Stimulated activated effector memory CD8-positive, alpha-beta T cell treated with anti-CD3 and anti-CD28 coated beads, Interleukin-12 subunit alpha, Interleukin-12 subunit beta, amount 100 ng/mL, for 72 hours (primary cell): ENCODE results near the gene CLPTM1L.

ENCODE experiments used
- ATAC-seq: fragments of 150-1000 bp; cut with Tn5 transposase; 2 replicates; pipeline ENCODE4 v1.10.0; 2021
- DNase-seq, 2 donors: peaks; one replicate each; pipeline ENCODE4 v3.0.0; 2021 to 2022; ENCODE audit warnings: low spot score in 2 of 2
- H3K27ac Mint-ChIP-seq: one replicate; pipeline ENCODE4 v1.8.0; 2022; ENCODE audit warnings: mild to moderate bottlenecking, mixed read lengths
- H3K36me3 Mint-ChIP-seq: one replicate; pipeline ENCODE4 v1.8.0; 2022; ENCODE audit warnings: mild to moderate bottlenecking, mixed read lengths
- H3K4me1 Mint-ChIP-seq: one replicate; pipeline ENCODE4 v1.8.0; 2022; ENCODE audit warnings: mixed read lengths
- H3K4me3 Mint-ChIP-seq: one replicate; pipeline ENCODE4 v1.8.0; 2022; ENCODE audit warnings: mild to moderate bottlenecking, mixed read lengths
- H3K9me3 Mint-ChIP-seq: one replicate; pipeline ENCODE4 v1.8.0; 2022; ENCODE audit warnings: mixed read lengths

CLPTM1L gene

GRCh38 chr5:1270933-1271914, 73.7 kb downstream of the CLPTM1L start:
- no peak for ATAC-seq
- H3K27ac Mint-ChIP-seq = no peak overlapping the region

DNA sequence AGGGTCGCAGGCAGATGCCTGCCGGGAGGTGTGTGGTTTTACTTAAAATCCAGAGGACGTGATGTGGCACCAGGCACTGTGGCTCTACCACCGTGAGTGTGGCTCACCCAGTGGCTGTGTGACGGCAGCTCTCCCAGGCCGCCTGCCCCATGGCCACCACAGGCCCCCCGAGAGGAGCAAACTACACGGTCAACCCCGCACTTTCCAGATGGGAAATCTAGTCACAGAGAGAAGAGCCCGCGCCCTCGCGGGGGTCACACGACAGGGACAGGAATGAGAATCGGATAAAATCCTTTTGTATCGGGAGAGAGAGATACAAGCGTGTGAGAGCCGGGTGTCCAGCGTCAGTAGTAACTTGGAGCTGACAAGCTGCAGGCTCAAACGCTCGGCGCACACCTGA, 74.5 kb downstream of the CLPTM1L start:
- no peak overlapping the region for H3K27ac Mint-ChIP-seq
- no peak for ATAC-seq
- H3K36me3 Mint-ChIP-seq = no peaks in the 10 kb centered on the region
- no peaks in the 10 kb centered on the region for H3K9me3 Mint-ChIP-seq
- H3K4me1 Mint-ChIP-seq = peaks cover 14% of the 10 kb centered on the region
- no peak overlapping the region for H3K4me3 Mint-ChIP-seq
- no peak for DNase-seq

More at GRCh38 chr5:1270933-1271914, 73.7 kb downstream of the CLPTM1L start:
- no peak for DNase-seq
- H3K36me3 Mint-ChIP-seq = no peaks in the 10 kb centered on the region
- peaks cover 18% of the 10 kb centered on the region for H3K4me1 Mint-ChIP-seq
- H3K4me3 Mint-ChIP-seq = no peak overlapping the region
- no peaks in the 10 kb centered on the region for H3K9me3 Mint-ChIP-seq

DNA sequence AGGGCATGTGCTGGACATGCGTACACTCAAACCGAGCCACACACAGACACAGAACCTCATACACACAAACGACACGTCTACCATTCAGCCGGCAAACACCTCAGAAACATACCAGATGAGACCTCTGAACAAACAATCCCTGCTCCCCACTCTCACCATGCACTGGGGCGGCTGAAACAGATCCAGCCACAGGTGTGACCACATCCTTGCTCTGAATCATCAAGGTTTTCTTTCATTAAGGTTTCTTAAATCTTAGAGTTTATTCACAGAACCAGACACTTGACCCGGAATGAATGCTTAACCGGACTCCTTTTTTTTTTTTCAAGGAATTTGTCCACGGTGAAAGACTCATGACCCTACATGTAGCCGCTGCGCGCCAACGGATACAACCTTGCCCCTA, 76.2 kb downstream of the CLPTM1L start:
- no peaks in the 10 kb centered on the region for H3K36me3 Mint-ChIP-seq
- H3K27ac Mint-ChIP-seq = no peak overlapping the region
- no peaks in the 10 kb centered on the region for H3K9me3 Mint-ChIP-seq
- peak; percentile 86 for ATAC-seq
- DNase-seq = no peak
- no peak overlapping the region for H3K4me3 Mint-ChIP-seq
- H3K4me1 Mint-ChIP-seq = peaks cover 12% of the 10 kb centered on the region

GRCh38 chr5:1268056-1268455, 76.8 kb downstream of the CLPTM1L start:
- H3K9me3 Mint-ChIP-seq = no peaks in the 10 kb centered on the region
- ATAC-seq (no peak), DNase-seq (no peak)
- no peaks in the 10 kb centered on the region for H3K36me3 Mint-ChIP-seq
- peaks cover 12% of the 10 kb centered on the region for H3K4me1 Mint-ChIP-seq
- H3K4me3 Mint-ChIP-seq = no peak overlapping the region
- no peak overlapping the region for H3K27ac Mint-ChIP-seq
